ENCODE results near the gene KDM1A.

KDM1A gene

GRCh38 chr1:23062271-23062670 lies 43.0 kb downstream of the KDM1A start:
- Histone ChIP-seq H3K4me3 (ENCODE audit: low read length, poor library complexity, severe bottlenecking) (no peak overlapping the region), H3K9me3 (ENCODE audit: insufficient read depth, low read depth, low read length) (no peaks in the 10 kb centered on the region), H3K36me3 (ENCODE audit: insufficient read depth, low read length) (peaks cover 98% of the 10 kb centered on the region), H3K9ac (ENCODE audit: low read depth, low read length, poor library complexity, severe bottlenecking) (no peak overlapping the region), H3K4me2 (ENCODE audit: low read depth, low read length, poor library complexity, severe bottlenecking) (no peak overlapping the region), H4K20me1 (ENCODE audit: insufficient read depth, low read length, poor library complexity, severe bottlenecking) (peaks cover 4% of the 10 kb centered on the region), H2AFZ (ENCODE audit: low read length) (no peak overlapping the region), H3K27me3 (ENCODE audit: insufficient read depth, low read length, poor library complexity, severe bottlenecking) (no peaks in the 10 kb centered on the region), H3F3A (ENCODE audit: low read depth) (no peaks in the 10 kb centered on the region), H3K79me2 (ENCODE audit: insufficient read depth, low read length) (peaks cover 12% of the 10 kb centered on the region; the same call in 1 of the 2 replicates), H3K4me1 (ENCODE audit: insufficient read depth, low read length, poor library complexity, severe bottlenecking) (no peaks in the 10 kb centered on the region), H3K9me2 (replicated peaks; ENCODE audit: low read depth, low read length) (no peaks in the 10 kb centered on the region)
- no peak for TF ChIP-seq CTCF (conservative IDR thresholded peaks at IDR 0.05; ENCODE audit: low read length)

GRCh38 chr1:23065385-23065784 lies 46.1 kb downstream of the KDM1A start:
- no peaks in the 10 kb centered on the region for H3F3A ChIP-seq (ENCODE audit: low read depth)
- H3K9ac ChIP-seq (ENCODE audit: low read depth, low read length, poor library complexity, severe bottlenecking) = no peak overlapping the region
- no peak overlapping the region for H2AFZ ChIP-seq (ENCODE audit: low read length)
- TF ChIP-seq EZH2phosphoT487 (IDR thresholded peaks at IDR 0.05; ENCODE audit: borderline replicate concordance) (no peak), CTCF (conservative IDR thresholded peaks at IDR 0.05; ENCODE audit: low read length) (no peak)
- H3K9me3 ChIP-seq (ENCODE audit: insufficient read depth, low read depth, low read length) = no peaks in the 10 kb centered on the region
- H4K20me1 ChIP-seq (ENCODE audit: insufficient read depth, low read length, poor library complexity, severe bottlenecking) = peaks cover 4% of the 10 kb centered on the region
- peaks cover 17% of the 10 kb centered on the region; the same call in 1 of the 2 replicates for H3K79me2 ChIP-seq (ENCODE audit: insufficient read depth, low read length)
- no peaks in the 10 kb centered on the region for H3K9me2 ChIP-seq (replicated peaks; ENCODE audit: low read depth, low read length)
- no peak overlapping the region for H3K4me3 ChIP-seq (ENCODE audit: low read length, poor library complexity, severe bottlenecking)
- H3K36me3 ChIP-seq (ENCODE audit: insufficient read depth, low read length) = peaks cover 97% of the 10 kb centered on the region; the same call in 1 of the 2 replicates
- no peaks in the 10 kb centered on the region for H3K4me1 ChIP-seq (ENCODE audit: insufficient read depth, low read length, poor library complexity, severe bottlenecking)
- H3K4me2 ChIP-seq (ENCODE audit: low read depth, low read length, poor library complexity, severe bottlenecking) = no peak overlapping the region
- no peaks in the 10 kb centered on the region for H3K27me3 ChIP-seq (ENCODE audit: insufficient read depth, low read length, poor library complexity, severe bottlenecking)

GRCh38 chr1:23066075-23066474 lies 46.8 kb downstream of the KDM1A start:
- Histone ChIP-seq H3K4me1 (ENCODE audit: insufficient read depth, low read length, poor library complexity, severe bottlenecking) (no peaks in the 10 kb centered on the region), H3K9ac (ENCODE audit: low read depth, low read length, poor library complexity, severe bottlenecking) (no peak overlapping the region), H4K20me1 (ENCODE audit: insufficient read depth, low read length, poor library complexity, severe bottlenecking) (peaks cover 4% of the 10 kb centered on the region), H3K9me3 (ENCODE audit: insufficient read depth, low read depth, low read length) (no peaks in the 10 kb centered on the region), H3F3A (ENCODE audit: low read depth) (no peaks in the 10 kb centered on the region), H3K36me3 (ENCODE audit: insufficient read depth, low read length) (peaks cover 96% of the 10 kb centered on the region; the same call in 1 of the 2 replicates), H3K9me2 (replicated peaks; ENCODE audit: low read depth, low read length) (no peaks in the 10 kb centered on the region), H3K79me2 (ENCODE audit: insufficient read depth, low read length) (peaks cover 17% of the 10 kb centered on the region; the same call in 1 of the 2 replicates), H3K27me3 (ENCODE audit: insufficient read depth, low read length, poor library complexity, severe bottlenecking) (no peaks in the 10 kb centered on the region), H3K4me3 (ENCODE audit: low read length, poor library complexity, severe bottlenecking) (no peak overlapping the region), H2AFZ (ENCODE audit: low read length) (no peak overlapping the region), H3K4me2 (ENCODE audit: low read depth, low read length, poor library complexity, severe bottlenecking) (no peak overlapping the region)
- no peak for TF ChIP-seq EZH2phosphoT487 (IDR thresholded peaks at IDR 0.05; ENCODE audit: borderline replicate concordance)
- no peak for TF ChIP-seq CTCF (conservative IDR thresholded peaks at IDR 0.05; ENCODE audit: low read length)
